Measurements from ENCODE around the gene ASB8. TPM values are rescaled to one million over a fixed set of nuclear protein-coding genes. Genes with fewer than 3 reads are reported as not detected.
A peak's percentile ranks its signal among the peaks of the same experiment; 100 is the strongest.

The ASB8 gene
- total RNA-seq, 8 experiments from 2014 or later, result 17.0 to 30.4 (median 27.8) TPM

- Histone ChIP-seq H3K4me3 (no peak overlapping the region), H3K27ac (no peak overlapping the region), H3K4me1 (replicated peaks in 1 of 2) (peaks cover 8 to 13% of the 10 kb centered on the region in 2 donors)
- in situ Hi-C loops (cut with MboI; ENCODE audit: low pct_unique_long_range_greater_than_20kb in 2 of 9, low sequenced_read_pairs in 9 of 9, unreplicated experiment in 9 of 9), result no loop called here
- ATAC-seq (replicated peaks in 6 of 8), result no peak
Measured at GRCh38 chr12:48109424-48109823, 47.9 kb downstream of the ASB8 start.

DNA sequence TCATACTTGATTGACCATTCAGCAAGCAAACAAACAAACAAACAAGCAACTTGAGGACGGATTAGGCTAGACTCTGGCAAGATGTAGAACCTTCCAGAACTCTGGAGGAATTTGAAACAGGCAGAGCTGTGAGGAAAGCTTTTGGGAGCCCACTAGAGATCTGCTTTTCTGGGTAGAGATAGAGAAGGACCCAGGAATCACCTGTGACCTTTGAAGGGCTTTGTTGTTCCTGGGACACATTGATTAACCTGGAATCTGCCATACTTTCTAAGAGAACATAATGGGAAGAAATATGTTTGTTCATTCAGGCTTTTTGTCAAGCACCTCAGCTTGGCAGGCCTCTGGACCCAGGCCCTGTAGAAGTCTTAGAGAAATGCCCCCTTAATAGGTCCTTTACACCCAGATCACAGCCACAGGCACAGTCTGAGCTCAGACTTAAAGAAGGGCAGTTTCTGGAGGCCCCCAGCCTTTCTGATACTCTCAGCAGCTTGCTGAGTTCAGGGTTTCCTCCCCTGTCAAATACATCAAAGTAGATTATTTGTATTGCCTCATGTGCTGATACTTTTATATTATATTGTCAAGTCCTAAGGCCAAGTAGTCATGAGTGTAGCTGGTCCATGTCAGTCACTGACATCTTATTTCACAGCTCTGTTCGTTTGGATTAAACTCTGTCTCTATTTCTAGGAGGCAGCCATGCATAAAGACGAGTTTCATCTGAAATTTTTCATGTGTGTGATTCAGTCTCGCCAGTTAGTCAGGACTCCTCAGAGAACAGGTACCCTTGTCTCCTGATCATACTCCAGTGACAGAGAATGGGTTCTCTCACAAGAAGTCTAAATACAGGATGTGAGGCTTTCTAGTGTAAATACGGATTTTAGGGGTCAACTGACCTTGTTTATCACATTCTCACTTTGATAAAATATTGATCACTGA lies 50.4 kb downstream of the ASB8 start:
- H3K4me3 ChIP-seq, result peak overlapping the region; percentile 64 to 85 (median 69)
- H3K27ac ChIP-seq, result peak overlapping the region; percentile 95 to 97
- 48 to 100% (median 80%) methylated on average over 1 to 5 of the region's 5 CpGs; no CpG with 5 or more reads in 3 of the 10 experiments for WGBS, 10 experiments
- ATAC-seq (replicated peaks in 6 of 8), result no peak
- in situ Hi-C loops (cut with MboI; ENCODE audit: low pct_unique_long_range_greater_than_20kb in 2 of 9, low sequenced_read_pairs in 9 of 9, unreplicated experiment in 9 of 9), result no loop called here
- peaks cover 11 to 15% of the 10 kb centered on the region in 2 donors for H3K4me1 ChIP-seq (replicated peaks in 1 of 2)

DNA sequence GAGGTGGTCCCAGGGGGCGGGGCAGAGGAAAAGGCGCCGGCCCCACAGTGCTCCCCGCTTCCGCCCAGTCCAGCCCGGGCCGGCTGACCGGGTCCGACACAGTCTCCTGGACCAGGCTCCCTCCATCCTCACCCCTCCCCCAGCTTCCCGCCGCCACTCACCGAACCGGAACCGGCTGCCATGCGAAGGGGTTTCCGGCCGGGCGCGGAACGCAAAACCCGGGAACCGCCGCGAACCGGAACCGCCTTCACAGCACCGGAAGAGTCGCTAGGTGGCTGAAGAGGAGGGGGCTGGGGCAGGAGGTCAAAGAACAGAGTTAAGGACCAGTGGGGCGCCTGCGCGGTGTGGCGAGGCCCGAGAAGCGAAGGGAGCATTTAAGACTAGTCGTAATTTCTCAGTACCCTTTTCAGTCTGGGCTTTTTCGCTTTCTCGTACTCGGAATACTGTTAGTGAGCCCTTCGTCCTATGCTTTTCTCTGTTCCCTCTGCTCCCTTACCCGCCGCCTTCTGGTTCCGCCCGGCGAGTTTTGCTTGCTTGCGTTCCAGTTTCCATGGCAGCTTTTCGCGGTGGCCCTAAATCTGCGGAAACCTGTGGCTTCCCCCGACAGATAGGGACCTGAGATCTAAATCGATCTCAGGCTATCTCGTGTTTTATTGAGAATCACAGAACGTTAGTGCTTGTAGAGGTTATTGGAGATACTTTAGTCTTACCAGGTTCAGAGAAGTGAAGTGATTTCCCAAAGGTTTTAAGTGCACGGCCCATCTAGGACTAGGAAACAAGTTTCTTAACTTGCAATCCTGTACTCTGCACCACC lies 51.2 kb downstream of the ASB8 start, which contains the start of gene SENP1:
SENP1 (minus strand) TSS at position 213 of the 814 bp plus-strand sequence. CDS start 4,607 bp downstream, outside the sequence.
- peaks cover 11 to 15% of the 10 kb centered on the region in 2 donors for H3K4me1 ChIP-seq (replicated peaks in 1 of 2)
- H3K27ac ChIP-seq, result peak within 1 kb of the TSS; percentile 95 to 97
- peak within 1 kb of the TSS; percentile 64 to 85 (median 69) for H3K4me3 ChIP-seq
- peak; percentile 92 to 96 (median 93) for ATAC-seq (replicated peaks in 6 of 8)
- in situ Hi-C loops (cut with MboI; ENCODE audit: low pct_unique_long_range_greater_than_20kb in 2 of 9, low sequenced_read_pairs in 9 of 9, unreplicated experiment in 9 of 9), result no loop called here
- 0 to 3% (median 0%) methylated on average over 1 to 25 of the region's 53 CpGs; no CpG with 5 or more reads in 1 of the 10 experiments for whole genome bisulfite sequencing, 10 experiments

GRCh38 chr12:48105321-48105866 lies 51.9 kb downstream of the ASB8 start:
- peak overlapping the region; percentile 64 to 85 (median 69) for H3K4me3 ChIP-seq
- ATAC-seq (replicated peaks in 6 of 8), result peak in 2 of 8 experiments; percentile 32 to 50

DNA sequence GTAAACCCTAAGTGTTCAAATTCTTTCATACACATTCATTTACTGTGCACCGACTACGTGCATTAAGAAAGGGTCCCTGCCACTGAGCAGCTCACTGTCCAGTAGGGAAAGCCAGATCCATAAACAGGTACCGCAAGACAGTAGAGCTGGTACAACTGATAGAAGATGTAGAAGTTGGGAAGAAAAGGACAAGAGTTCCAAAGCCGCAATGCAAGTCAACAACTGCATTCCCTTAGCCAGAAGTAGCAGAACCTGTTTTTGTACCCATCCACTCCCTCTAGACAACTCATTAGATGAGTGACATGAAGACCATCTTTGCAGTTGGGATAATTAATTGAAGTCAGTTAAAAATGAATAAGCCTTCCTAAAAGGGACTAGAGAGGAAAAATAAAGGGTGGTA lies 52.8 kb downstream of the ASB8 start:
- H3K27ac ChIP-seq, result no peak overlapping the region
- peak overlapping the region; percentile 64 to 85 (median 69) for H3K4me3 ChIP-seq
- in situ Hi-C loops (cut with MboI; ENCODE audit: low pct_unique_long_range_greater_than_20kb in 2 of 9, low sequenced_read_pairs in 9 of 9, unreplicated experiment in 9 of 9), result no loop called here
- no peak for ATAC-seq (replicated peaks in 6 of 8)
- WGBS, 10 experiments, result 57 to 100% (median 87%) methylated on average over 1 to 4 of the region's 4 CpGs; no CpG with 5 or more reads in 1 of the 10 experiments
- peaks cover 11 to 15% of the 10 kb centered on the region in 2 donors for H3K4me1 ChIP-seq (replicated peaks in 1 of 2)

More at GRCh38 chr12:48105321-48105866, 51.9 kb downstream of the ASB8 start:
- in situ Hi-C loops (cut with MboI; ENCODE audit: low pct_unique_long_range_greater_than_20kb in 2 of 9, low sequenced_read_pairs in 9 of 9, unreplicated experiment in 9 of 9), result no loop called here
- H3K27ac ChIP-seq, result peak overlapping the region; percentile 95 to 97
- peaks cover 11 to 15% of the 10 kb centered on the region in 2 donors for H3K4me1 ChIP-seq (replicated peaks in 1 of 2)
- WGBS, 10 experiments, result 0 to 19% (median 0%) methylated on average over 1 to 23 of the region's 30 CpGs

Other genes starting within 250 kb of the ASB8 start
- gene TMEM106C, start 193.9 kb downstream of the ASB8 start, total RNA-seq, result 10 to 100 TPM; 26.7 to 79.3 (median 43.5) TPM
- 1 to 10 TPM in 7 of 8 experiments, under 1 TPM in 1; 0.78 to 6.6 (median 1.9) TPM for gene COL2A1, start 153.0 kb downstream of the ASB8 start, total RNA-seq
- 10 to 100 TPM in 7 of 8 experiments, 1 to 10 TPM in 1; 9.5 to 28.8 (median 19.2) TPM for gene SENP1, start 51.4 kb downstream of the ASB8 start, total RNA-seq
- gene PFKM, start 38.2 kb downstream of the ASB8 start, total RNA-seq, result 100 to 1,000 TPM in 3 of 8 experiments, 10 to 100 TPM in 5; 66.7 to 146 (median 81.6) TPM
- gene CCDC184, start 26.1 kb upstream of the ASB8 start, total RNA-seq, result 10 to 100 TPM in 5 of 8 experiments, 1 to 10 TPM in 3; 2.0 to 46.3 (median 29.3) TPM
- gene OR10AD1, start 45.8 kb upstream of the ASB8 start, total RNA-seq, result 1 to 10 TPM in 2 of 8 experiments, under 1 TPM in 6; 0.33 to 1.5 (median 0.73) TPM
- gene ZNF641, start 193.4 kb upstream of the ASB8 start, total RNA-seq, result 10 to 100 TPM in 6 of 8 experiments, 1 to 10 TPM in 2; 2.4 to 24.2 (median 16.2) TPM

Measured in motor neuron (in vitro differentiated cells).